SW480 (cell line): ENCODE measurements around the gene CEP70.
"Not testable (repeated sequence)": the region's sequence is repeated elsewhere in the genome, so short reads cannot be mapped to it uniquely, and the experiment has no call there.

ENCODE experiments used
- DNase-seq: peaks from one replicate; pipeline ENCODE4 v3.0.0-alpha.2; 2016; ENCODE audit warnings: low spot score

The CEP70 gene

DNA sequence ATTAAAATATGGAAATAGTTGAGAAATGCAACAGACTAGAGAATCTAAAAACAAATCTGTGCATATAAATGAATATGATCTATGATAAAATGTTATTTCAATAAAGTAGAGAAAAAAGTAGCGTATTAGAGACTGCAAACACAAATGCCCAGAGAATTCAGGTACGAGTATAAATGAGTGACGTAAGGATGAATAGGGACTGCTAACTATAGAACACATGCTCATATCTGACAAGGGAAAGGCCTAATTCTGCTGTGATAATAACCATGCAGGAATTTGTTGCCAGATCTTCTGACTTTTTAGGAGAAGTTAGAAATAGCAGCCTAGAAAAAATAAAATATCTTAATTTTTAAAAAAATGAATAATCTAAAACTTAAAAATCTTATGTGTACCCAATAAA, 86.5 kb downstream of the CEP70 start:
- DNase-seq: no peak

DNA sequence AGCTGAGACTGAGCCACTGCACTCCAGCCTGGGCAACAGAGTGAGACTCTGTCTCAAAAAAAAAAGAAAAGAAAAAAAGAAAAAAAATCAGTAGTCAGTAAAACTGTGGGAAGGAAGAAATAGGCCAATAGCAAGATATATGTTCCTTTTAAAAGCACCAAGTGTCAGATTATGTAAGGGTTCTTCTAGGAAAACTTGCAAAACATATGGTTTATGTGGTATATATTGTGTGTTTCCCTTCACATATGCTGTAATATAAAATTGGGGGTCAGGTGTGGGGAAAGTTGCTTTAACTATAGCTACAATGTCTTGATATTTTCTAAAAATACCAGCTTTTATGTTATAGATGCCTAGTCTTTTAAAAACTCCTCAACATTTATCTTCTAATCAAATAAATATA, 95.1 kb downstream of the CEP70 start:
- no peak for DNase-seq

DNA sequence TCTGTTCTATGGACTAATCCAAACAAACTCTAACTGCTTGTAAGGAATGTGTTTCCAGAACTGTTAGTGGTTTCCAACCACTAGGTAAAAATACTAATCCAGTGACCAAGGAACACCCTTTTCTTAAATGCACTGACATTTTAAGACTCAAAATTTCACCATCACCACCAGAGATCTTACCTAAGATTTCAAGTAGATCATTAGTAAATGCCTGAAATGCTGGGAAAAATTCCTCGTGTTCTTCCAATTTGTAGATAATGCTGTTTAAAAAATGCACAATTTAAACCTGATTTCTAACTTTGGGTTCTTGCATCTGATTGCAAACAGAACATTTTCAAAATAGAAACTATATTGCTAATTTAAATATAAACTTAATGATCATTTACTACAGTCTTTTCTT, 96.2 kb downstream of the CEP70 start:
- no peak for DNase-seq

DNA sequence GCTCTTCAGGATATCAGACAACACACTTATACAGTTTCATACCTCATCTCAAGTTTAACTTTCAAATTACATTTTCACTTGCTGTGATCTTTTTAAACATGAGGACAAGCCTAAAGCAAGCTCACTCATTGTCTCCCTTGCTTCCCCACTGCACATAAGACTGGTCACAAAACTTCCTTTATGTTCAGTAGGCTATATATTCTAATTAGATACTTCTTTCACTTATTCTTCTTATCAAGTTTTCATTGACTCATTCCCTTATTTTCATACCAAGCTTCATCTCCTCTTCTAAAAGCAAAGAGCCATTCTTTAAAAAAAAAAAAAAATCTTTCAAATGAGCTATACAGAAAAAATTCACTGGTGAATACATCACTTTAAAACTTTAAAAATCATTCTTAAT, 97.0 kb downstream of the CEP70 start:
- no peak for DNase-seq

DNA sequence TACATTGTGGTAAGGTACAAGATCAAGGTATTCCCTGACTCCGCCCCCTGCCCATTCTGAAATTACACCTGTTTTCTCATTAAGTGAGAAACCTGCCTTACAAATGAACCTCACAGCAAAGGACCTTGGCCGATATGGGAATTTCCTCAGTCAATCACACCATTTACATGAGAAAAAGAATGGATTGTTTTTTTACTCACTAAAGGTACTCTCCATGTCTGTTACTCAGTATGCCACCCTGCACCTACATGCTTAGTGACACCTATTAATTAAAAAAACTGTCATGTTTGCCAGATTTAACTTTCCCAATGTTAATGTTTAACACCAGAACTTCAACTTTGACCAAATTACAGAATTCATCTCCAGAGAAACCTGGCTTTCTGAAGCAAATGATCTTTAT, 97.6 kb downstream of the CEP70 start:
- no peak for DNase-seq

DNA sequence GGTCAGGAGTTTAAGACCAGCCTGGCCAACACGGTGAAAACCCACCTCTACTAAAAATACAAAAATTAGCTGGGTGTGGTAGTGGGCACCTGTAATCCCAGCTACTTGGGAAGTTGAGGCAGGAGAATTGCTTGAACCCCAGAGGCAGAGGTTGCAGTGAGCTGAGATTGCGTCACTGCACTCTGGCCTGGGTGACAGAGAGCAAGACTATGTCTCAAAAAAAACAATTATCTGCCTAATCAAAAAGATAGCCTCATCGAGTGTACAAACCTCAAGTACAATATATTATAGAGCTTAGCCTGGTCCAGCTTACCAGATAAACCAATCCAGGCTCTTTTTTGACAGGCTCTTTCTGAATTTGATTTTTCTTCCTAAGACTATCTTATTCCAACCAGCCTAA, 98.4 kb downstream of the CEP70 start:
- DNase-seq: not testable (repeated sequence)

DNA sequence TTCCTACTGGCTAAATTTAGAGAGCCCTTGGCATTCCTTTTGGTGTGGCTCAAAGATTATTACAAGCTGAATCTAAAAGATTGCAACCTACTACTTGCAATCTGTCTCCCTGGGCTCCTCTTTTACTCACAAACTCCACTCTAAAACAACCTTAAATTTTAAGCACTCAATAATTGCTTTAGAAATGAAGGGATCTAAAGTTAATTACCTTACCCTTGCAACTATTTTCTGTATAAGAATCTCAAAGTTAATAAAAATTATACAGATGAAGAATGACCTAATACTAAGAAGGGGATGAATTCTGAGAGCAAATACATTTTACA, 99.5 kb downstream of the CEP70 start:
- DNase-seq: no peak

DNA sequence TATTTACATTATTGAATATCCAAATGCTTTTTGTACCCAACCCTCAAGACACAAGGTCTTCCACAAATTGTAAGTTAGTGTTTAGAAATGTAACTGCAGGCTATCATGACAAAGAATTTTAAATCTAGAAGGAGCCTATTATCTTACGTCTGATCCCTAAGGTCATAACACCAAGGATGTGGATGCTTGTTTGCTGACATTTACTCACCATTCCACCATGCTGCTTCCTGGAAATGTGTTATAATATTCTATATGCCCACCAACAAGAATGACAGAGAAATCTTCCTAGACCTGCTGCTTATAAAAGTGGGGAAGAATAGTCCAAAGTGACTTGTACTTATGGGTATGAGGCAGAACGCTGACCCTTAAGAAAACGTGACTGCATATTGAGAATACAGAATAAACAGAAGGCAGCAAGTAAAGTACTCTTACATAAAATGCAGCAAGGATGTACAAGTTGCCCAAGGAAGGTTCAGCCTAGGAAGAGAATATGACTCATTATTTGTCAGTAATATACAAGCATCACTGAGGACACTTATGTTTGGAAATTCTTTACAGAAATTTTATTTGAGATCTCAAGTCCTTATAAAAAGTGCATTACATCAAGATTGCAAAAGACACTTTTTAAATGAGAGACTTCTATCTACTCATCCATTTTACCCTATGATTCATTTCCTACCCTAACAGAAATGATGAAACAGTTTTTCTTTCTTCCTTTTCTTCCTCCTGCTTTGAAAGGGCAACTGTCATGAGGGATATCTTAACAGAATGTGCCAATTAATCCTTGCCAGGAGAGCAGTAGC, 100.1 kb downstream of the CEP70 start:
- no peak for DNase-seq

DNA sequence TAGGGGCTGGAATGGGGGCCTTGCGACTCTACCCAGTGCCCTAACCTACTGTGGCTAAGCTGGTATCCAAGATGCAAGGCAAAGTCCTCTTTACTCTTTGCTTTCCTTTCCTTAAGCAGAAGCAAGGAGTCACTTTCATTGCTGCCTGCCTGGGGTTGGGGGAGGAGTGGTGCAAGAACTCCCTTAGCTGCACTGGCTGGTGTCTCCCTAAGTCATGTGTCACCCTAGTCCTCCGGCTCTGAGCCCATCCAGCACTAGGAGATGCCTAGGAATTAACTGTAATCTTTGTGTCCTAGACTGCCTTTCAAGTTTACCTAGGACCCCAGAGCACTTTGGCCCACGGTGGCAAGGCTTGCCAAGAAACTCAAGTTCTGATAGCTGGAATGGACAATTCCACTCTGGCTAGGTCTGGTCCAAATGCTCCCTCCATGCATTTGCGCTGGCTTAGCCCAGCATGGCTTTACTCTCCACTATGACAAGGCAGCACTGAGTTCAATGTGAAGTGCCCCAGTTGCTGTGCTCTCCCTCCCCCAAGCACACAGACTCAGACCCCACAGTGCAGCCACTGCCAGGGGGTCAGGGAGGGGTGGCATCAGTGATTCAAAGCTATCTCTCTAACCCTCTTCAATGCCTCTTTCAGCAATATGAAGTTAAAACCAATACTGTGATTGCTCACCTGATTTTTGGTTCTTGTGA, 100.9 kb downstream of the CEP70 start:
- no peak for DNase-seq

DNA sequence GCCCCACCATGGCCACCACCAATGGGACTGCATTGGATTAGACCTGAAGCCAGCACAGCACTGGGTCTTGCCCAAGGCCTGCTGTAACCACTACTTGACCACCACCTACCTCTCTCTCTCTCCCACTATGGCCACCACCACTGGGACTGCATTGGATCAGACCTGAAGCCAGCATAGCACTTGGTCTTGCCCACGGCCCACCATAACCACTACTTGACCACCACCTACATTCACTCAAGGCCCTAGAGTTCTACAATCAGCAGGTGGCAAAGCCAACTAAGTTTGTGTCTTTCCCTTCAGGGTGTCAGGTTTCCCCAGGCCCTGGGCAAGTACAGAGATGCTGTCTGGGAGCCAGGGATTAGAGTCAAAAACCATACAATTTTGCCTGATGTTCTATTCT, 102.1 kb downstream of the CEP70 start:
- DNase-seq: no peak

DNA sequence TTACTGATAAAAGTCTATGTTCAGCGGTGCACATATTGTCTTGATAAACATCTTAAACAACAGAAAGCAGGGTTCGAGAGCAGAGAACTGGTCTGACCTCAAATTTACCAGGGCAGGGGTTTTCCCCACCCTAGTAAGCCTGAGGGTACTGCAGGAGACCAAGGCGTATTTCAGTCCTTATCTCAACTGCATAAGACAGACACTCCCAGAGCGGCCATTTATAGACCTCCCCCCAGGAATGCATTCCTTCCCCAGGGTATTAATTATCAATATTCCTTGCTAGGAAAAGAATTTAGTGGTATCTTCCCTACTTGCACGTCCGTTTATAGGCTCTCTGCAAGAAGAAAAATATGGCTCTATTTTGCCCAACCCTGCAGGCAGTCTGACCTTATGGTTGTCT, 107.5 kb downstream of the CEP70 start:
- DNase-seq: not testable (repeated sequence)

DNA sequence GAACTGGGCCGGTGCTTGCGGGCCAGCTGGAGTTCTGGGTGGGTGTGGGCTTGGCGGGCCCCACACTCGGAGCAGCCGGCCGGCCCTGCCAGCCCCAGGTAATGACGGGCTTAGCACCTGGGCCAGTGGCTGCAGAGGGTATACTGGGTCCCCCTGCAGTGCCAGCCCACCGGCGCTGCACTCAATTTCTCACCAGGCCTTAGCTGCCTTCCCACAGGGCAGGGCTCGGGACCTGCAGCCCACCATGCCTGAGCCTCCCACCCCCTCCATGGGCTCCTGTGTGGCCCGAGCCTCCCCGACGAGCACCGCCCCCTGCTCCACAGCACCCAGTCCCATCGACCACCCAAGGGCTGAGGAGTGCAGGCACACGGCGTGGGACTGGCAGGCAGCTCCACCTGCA, 109.4 kb downstream of the CEP70 start:
- not testable (repeated sequence) for DNase-seq

DNA sequence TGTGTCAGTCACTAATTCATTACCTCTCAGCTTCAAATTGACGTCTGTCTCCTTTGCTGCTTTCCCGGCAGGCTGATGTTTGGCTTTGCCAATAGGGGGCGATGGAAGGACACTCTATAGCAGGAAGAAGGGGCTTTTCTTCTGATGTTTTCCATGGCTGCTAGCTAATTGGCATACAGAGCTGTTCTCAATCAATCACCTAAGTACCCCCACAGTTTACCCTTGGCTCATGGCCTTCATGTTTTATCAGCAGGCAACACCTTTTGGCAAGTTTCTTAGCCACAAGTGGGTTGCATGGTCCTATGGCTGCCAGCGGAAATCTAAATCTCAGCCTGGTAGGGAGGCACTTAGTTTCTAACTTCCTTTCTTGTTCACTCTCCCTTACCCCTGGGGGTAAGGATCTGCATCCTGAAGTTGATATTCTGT, 114.6 kb downstream of the CEP70 start:
- DNase-seq: peak; percentile 41

DNA sequence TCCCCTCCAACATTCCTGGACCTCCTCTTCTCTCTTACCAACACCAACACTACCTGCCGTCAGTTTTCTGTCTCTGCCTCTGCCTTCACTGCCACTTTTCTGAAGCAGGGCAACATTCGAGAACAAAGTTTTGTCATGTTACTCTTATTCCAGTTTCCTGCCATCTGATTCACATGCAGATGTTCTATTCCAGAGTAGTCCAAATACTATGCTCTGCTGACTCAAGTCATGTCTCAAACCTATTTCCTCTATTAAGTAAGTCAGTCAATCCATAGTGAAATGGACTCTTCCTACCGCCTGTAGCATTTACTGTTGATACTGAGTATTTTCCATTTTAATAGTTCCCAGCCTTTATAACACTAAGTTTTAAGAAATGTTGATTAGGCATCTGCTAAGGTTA, 116.3 kb downstream of the CEP70 start:
- DNase-seq: no peak

DNA sequence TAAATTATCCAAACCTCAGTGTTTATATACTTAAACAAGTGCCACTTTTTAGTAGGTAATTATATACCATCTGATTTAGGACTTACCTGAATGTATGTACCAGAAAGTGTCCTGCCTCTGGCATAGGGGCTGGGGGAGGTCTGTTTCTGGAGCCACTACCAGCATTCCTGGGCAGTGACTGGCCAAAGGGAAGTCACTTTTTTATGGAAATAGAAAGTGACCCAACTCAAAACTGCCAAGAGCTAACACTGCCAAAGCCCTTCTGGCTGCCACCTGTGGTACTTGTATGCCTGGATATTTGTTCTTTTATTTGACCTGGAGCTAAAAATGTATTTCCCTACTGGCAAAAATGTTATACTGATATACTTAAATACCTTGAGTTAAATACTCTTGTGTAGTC, 116.9 kb downstream of the CEP70 start:
- DNase-seq: no peak

DNA sequence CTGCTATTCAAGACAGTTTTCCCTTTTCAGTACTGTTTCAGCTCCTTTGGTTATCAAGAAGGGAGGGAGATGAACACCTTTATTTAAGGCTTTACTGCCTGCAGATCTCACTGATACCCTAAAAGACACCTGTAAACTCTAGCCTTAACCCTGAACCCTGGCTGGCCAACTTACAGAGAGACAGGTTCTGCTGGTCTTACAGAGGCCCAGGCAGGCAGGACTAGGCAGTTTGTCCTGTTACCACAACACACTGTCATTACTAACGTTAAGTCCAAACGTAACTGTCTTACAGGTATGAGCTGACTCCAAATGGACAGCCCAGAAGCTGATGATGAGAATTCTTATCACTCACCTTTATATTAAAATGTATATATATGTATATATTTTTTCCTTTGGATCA, 117.5 kb downstream of the CEP70 start:
- no peak for DNase-seq

DNA sequence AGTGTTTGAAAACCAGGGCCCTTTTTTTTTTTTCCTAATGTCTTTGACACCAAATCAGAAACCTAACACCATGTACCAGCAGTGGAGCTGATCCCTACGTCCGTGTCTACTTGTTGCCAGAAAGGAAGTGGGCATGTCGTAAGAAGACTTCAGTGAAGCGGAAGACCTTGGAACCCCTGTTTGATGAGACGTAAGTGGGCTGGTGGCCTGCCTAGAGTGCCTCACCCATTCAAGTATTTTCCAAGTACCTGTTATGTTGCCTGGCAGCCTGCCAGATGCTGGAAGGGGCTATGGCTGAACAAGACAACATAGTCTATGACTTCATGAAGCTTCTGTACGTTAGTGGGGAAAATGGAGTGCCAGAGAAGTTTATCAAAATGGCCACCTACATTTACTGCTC, 119.9 kb downstream of the CEP70 start:
- DNase-seq: no peak

DNA sequence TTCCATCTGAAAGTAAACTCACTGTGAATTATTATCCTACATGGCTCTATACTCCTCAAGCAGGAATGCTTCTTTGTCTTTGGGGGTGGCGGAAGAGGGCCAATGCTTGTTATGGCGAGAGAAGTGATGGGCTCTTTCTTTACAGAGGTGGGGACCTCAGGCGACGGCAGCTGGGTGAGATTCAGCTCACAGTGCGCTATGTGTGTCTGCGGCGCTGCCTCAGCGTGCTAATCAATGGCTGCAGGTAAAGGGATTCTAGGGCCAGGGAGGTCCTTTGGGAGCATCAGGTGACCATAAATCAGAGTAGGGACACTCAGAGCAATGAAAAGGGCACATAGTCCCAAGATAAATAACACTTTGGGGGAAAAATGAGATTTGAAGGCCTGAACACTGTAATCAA, 120.7 kb downstream of the CEP70 start:
- no peak for DNase-seq

DNA sequence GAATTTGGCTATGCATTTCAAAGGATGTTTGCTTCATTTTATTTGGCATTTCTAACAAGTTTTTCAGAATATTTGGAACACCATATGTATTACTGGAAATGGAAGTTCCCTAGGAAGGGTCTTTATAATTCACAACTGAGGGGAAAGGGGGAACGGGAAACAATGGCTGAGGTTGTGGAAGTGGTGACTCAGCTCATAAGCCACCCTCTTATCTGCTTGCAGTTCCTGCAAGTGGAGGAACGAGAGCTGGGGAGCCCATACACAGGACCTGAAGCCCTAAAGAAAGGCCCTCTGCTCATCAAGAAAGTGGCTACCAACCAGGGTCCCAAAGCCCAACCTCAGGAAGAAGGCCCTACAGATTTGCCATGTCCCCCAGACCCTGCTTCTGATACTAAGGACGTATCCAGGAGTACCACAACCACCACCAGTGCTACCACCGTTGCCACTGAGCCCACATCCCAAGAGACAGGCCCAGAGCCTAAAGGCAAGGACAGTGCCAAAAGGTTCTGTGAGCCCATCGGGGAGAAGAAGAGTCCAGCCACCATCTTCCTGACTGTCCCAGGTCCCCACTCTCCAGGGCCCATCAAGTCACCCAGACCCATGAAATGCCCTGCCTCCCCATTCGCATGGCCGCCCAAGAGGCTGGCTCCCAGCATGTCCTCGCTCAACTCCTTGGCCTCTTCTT, 121.8 kb downstream of the CEP70 start:
- no peak for DNase-seq

DNA sequence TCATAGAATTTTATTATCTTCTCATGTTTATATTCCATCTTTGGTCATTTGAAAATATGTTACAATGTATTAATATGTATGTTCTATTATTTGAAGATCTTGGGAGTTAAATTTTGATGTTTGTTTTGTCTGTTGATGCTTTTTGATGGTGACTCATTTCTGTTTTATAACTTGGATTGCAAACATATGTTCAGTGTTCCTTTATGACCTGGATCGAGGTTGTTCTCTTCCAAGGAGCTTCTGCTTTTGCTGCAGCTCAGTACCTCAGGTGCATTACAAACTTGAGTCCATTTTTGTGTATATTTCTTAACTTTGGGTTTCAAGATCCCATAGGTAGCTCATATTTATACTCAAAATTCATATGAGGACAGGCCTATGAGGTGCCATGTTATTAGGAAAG, 122.6 kb downstream of the CEP70 start:
- no peak for DNase-seq

DNA sequence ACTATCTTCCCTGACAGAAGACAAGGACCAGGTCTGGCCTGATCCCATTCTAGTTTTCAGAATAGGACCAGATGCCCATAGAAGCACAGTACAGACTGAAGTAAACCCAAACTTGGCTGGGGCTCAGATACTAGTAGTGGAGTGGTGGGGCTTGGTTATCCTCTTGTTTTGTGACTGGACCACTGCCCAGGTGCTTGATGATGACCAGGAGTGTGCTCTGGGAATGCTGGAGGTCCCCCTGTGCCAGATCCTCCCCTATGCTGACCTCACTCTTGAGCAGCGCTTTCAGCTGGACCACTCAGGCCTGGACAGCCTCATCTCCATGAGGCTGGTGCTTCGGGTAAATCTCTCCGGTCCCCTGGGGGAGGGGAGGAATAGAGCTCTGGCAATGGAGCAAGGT, 123.4 kb downstream of the CEP70 start:
- no peak for DNase-seq

DNA sequence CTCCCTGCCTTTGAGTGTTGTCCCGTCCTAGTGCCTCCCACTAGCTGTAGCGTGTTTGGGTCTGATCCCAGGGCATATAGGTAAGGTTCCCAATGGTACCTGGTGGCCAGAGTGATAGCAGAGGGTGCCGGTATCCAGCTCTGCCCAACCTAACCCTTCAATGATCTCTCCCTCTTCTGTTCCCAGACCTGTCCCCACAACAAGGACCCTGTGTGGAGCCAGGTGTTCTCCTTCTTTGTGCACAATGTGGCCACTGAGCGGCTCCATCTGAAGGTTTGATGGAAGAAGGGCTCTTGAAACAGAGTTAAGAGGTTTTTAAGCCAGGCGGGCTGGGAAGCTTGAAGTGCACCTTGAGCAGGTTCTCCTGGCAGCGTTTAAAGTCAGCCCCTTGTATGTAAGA, 124.2 kb downstream of the CEP70 start:
- no peak for DNase-seq

DNA sequence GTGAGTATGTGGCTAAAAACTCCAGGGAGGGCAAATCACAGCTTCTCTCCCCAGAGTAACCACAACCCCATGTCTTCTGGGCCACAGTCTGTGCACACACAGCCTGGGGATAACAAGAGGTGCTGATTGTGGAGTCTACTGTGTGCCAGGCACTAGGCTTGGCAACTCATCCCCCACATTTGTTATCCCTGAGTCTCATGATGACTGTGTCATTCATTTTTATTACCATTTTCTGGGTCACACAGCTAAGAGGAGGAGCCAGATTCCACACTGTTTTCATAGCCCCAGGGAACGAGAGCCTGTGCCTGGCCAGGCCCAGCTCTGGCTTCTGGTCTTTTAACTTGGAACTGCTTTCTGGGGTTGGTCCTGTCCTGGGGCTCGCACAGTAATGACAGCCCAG, 125.2 kb downstream of the CEP70 start:
- no peak for DNase-seq
